Epidermal melanocyte (primary cell): ENCODE measurements around the gene SLC25A22.
A peak's percentile ranks its signal among the peaks of the same experiment; 100 is the strongest.

Source experiments
- DNase-seq: peaks from one replicate; pipeline ENCODE4 v3.0.0; 2011; ENCODE audit warnings: low spot score; ENCODE audit not compliant: insufficient read length

SLC25A22 gene

DNA sequence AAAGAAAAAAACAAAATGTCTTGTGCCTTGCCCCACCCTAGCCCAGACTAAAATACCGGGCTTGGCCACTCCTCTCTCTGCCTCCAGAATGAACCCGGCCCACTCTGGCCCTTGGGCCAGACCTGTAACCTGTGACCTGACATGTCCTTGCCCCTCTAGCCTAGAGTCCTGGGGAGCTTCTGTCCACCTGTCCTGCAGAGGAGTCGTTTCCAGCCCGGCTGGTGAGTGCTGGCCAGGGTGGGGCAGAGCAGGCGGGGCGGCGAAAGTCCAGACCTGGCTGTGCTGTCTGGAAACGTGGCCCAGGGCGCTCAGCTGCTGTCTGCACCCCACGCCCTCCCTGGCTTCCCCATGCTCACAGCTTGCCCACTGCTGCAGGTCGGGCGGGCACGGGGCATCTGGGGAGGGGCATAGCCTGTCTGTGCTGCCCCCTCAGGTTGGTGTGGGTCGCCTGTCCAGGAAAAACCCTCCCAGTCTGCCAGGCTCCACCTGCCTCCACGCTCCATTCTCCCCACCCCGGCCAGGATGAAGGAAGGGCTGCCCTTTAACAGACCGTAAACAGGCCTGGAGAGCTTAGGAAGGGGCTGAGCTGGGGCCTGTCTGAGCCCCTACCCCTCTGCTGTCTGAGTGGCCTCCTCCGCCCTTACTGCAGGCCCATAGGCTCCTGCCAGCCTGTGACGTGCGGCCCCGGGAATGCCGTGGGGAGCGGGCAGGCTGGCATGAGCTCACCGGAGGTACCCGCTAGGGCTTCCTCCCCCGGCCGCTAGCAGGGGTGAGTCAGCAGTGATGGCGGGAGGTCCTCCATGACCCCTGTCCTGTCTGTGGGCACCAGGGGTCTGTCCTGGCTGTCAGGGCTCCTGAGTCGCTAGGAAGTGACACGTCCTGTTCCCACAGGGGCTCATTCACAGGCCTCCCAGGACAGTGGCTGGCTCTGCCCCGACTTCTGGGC lies 36.6 kb upstream of the SLC25A22 start:
- peak; percentile 57 for DNase-seq

DNA sequence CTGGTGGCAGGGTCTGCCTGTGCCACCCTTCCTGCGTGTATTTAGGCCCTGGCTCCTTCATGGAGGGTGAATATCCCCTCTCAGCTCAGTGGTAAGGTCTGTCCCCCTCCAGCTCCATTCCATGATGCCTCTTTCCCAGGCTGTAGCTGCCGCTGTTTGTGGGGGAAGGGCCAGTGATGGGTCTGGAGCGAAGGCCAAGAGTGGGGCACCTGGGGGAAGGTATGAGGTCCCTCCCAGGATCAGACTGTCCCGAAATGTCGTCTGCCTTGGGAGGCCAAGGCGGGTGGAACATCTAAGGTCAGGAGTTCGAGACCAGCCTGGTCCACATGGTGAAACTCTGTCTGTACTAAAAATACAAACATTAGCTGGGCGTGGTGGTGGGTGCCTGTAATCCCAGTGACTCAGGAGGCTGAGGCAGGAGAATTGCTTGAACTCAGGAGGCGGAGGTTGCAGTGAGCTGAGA lies 35.8 kb upstream of the SLC25A22 start:
- DNase-seq: no peak

DNA sequence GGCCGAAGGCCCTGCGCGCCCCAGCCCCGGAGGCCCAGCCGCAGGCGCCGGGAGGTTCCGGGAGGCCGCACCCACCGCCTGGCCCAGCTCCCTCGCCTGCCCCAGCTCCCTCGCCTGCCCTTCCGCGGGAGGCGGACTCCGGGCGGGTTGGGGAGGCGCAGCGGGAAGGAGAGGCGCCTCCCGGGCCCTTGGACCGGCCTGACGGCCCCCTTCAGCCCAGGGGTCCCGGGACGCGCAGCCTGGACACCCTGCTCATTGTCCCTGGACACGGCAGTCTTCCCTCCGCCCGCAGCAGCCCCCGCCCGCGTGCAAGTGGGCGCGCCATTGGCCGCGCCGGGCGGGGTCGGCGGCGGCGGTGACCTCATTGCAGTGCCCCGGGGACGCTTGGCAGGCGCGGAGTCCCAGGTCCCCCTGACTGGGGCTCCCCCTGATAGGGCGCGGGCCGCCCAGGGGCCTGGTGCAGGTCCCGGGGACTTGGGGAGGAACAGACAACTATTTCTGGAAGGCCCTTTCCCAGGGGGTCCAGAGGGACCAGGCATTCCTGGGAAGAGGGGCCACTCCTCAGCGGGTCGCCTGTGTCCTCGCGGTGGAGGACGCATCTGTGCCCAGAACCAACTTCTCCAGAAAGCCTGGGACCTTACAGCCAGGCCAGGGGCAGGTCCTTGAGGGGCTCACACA lies 35.2 kb upstream of the SLC25A22 start:
- DNase-seq: no peak

DNA sequence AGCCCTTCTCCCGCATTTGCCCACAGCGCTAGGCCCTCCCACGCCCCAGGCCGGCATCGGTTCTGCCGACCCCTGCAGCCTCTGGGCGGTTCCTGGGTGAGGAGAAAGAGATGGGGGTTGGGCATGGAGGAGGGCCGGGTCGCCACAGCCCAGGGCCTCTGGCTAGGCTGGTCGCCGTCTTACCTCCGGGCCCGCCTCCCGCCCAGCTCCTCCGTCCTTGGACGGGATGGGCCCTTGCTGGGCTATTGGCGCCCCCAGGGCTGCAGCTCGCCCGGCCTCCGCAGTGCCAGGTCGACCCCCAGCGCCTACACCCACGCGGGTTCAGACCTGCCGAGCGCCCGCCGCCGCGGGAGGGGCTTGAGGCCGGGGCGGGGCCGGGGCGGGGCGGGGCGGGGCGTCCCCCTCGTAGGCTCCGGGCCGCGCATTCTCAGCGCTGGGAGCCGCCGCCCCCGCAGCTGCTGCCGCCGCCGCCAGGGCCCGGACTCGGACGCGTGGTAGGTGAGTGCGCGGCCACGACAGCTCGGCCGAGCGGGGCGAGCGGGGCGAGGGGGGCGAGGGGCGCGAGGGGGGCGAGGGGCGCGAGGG lies 34.5 kb upstream of the SLC25A22 start, which contains the start of gene CD151:
CD151 (plus strand) TSS at position 424 of the 585 bp plus-strand sequence. CDS start 3,118 bp downstream, outside the sequence.
- DNase-seq: peak; percentile 65

DNA sequence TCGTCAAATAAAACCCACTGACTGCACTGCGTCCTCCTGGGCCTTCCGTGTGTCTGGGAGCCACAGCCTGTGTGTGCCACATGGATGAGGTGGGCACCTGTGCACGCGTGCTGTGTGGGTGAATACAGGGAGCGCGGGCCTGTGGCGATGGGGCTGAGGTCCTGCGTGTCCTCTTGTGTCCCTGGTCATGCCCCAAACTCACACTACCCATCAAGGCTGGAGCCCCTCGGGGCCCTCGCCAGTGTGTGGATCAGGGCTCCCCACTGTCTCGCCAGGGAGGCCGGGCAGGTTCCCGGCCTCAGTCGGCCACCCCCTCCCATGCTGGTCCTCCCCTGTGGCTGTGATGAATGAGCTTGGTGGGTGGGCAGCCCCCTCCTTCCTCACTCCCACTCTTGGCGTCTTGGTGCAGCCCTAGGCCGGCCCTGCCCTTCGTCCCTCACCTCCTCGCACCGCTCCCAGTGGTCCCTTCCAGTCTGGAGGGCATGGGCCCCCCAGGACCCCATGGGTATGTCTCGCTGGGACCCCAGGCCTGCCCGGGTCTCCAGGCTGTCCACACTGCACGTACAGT lies 34.0 kb upstream of the SLC25A22 start:
- DNase-seq: no peak

DNA sequence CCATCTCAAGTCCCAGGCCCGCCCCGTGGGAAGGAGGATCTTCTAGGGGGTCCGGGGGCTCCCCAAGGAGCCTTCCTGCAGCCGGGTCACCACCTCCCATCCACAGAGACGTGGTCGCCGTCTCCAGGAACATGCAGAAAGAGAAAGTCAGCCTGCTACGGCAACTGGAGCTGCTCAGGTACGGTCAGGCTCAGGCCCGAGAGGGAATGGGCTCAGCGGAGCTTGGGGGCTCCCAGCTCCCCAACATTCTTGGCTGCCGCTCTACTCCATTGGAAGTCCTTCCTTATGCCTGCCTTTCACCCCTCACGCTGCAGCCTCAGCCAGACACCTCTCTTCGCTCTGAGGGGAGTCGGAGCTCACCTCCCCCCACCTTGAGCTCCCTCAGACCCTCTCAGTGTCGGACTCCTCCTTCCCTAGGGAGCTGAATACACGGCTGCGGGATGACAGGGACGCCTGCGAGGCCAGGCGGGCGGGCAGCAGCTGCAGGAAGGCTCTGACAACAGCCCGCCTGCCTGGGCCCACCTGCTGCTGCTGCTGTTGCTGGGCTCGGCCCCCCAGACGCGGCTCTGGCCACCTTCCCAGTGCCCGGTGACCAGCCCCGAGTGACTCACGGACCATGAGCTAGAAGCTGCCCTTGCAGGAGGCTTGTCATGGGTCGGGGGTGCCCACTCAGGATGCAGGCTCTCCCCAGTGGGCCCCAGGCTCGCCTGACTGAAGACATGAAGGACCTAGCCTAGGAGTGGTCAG lies 33.2 kb upstream of the SLC25A22 start:
- DNase-seq: no peak

DNA sequence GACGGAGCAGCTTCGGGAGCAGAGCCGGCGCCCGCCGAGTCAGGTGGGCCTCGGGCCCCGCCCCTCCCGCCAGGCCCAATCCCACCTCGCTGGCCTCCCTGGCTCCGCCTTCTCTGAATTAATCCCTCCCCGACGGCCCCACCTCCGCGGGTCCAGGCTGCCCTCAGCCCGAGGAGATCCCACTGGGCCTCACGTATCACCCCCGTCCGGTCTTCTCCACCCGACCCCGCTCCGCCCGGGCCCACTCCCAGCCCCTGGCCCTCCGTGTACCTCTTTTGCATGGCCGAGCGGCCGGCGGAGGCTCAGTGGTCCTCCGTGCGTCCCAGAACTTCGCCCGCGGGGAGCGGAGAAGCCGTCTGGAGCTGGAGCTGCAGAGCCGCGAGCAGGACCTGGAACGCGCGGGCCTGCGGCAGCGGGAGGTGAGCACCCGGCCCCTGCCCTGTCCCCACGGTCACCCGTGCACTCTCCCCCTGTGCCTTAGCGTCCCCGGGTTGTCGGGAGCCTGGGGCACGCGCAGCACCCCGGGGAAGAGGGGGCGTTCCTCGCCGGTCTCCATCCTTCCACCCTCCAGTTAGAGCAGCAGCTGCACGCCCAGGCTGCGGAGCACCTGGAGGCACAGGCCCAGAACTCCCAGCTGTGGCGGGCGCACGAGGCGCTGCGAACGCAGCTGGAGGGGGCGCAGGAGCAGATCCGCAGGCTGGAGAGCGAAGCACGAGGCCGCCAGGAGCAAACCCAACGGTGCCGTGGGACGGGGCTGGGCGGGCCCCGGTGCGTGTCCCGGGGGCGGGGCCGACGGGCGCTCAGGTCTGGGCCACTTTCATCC lies 32.4 kb upstream of the SLC25A22 start:
- peak; percentile 78 for DNase-seq

DNA sequence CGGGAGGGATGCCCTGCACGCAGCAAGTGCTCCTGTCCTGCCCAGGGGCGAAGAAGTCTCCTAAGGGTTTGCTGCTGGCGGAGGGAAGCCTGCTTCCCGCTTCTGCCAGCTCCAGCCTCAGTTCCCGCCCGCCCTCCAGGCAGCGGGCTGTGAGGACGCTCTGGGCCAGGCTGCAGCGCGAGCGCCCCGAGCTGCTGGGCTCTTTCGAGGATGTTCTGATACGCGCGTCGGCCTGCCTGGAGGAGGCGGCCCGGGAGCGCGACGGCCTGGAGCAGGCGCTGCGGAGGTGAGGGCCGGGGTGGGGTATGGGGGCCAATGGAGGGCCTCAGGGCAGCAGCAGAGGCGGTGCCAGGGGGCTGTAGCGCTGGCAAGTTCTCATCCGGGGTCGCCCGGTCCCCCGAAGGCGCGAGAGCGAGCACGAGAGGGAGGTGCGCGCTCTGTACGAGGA lies 31.8 kb upstream of the SLC25A22 start:
- DNase-seq: no peak

DNA sequence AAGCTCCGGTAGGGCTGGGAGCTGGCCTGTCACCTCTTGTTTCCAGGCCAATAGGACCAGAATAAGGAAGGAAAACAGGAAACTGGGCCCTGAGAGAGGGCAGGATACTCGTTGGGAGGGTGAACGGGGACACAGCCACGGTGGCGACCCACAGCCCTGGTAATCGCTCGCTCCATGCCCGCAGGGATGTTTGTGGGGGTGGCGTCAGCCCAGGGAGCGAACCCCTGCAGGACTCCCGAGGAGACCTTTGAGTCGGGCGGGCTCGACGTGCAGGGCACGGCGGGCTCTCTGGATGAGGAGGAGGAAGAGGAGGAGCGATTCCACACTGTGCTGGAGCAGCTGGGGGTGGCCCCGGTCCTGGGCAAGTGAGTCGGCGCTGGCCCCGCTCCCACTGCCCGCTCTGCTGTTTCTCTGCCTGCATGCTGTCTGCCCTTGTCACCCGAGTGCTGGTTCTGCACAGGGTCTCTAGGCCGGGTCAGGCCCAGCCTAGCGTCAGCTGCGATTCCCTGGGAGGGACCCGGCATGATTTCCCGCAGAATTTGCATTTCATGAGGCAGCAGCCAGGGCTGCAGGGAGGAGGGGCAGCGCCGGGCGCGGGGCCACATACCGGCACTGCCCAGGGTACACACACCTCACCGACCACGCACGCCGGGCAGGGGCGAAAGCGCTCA lies 31.2 kb upstream of the SLC25A22 start:
- DNase-seq: no peak

DNA sequence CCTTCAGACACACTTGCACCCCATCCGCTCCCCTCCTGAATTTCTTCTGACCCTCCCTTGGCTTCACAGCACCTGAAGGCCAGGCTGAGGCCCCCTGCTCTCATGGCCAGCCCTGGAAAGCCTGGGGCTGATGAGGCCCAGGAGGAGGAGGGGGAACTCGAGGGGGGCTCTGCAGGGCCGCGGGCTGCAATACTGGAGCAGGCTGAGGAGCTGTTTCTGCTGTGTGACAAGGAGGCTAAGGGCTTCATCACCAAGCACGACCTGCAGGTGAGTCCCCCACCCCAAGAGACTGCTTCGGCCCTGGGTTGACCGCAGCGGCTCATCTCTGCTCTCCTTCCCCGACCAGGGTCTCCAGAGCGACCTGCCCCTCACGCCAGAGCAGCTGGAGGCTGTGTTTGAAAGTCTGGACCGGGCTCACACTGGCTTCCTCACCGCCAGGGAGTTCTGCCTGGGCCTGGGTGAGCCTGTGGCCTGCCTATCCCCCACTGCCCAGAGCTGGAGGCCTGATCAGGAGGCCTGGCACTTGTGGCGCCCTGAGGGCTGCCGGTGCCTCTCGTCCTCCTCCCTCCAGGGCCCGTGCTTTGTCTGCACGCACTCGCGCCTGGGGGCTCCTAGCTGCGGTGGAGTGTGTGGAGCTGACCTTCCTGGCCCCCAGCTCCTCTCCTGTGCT lies 30.6 kb upstream of the SLC25A22 start:
- no peak for DNase-seq

DNA sequence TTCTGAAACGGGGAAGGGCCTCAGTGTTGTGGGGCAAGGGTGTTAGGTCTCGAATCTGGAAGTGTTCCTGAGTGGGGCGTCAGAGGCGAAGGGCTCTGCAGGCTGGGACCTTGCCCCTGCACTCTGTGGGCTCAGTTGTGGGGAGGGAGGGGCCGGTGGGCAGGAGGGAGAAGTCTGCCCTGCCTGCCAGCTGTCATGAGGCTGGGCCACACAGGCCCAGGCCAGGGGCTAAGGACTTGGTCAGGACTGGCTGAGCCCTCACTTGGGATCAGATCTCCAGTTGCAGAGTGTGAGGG lies 29.8 kb upstream of the SLC25A22 start, which contains the start of gene CRACR2B:
CRACR2B (plus strand) TSS at position 23 of the 296 bp plus-strand sequence. CDS start 689 bp downstream, outside the sequence.
- no peak for DNase-seq

DNA sequence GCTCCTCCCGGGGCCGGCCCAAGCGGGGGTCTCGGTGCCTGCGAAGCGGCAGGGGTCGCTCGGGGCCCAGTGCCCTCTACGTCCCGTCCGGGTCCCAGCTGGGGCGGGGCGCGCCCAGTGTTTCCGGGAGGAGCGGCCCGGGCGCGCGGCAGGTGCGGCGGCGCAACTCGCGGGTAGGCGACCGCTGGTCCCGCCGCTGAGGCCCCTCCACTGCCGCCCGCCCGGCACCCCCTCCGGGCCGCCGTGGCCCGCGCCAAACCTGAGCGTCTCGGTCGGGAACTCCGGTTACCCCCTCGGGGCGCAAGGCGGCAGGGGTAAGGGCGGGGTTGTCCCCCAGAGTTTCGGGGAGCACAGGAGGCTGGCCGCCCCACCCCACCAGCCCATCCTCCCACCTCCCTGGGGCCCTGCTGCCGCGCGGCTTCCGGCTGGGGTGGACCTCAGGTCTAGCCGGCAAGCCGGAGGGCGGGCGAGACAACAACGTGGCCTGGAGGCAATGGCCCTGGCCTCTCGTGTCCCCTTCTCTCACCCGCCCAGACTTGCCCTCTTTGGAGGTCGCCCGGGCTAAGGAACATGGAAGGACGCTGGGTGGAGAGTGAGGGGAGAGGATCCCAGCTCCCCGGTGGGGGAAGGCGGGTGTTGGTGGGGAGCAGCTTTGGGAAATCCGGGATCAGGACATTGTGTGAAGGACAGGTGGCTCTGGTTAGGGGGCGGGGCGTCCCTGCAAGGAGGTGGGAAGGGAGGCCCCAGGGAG lies 29.2 kb upstream of the SLC25A22 start:
- no peak for DNase-seq

DNA sequence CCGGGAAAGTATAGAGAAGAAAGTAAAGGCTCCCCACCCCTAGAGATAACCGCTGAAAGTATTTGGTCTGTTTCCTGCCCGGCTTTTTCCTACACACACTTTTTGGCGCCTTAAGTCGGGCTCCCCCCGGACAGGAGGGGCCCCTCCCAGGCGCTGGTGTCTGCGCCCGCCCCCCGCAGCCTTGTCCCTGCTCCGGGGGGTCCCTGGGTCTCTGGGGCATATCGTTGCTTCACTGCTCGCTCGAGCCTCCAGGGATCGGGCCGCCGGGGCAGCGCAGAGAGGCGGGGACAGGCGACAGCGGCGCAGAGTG lies 28.7 kb upstream of the SLC25A22 start:
- no peak for DNase-seq

DNA sequence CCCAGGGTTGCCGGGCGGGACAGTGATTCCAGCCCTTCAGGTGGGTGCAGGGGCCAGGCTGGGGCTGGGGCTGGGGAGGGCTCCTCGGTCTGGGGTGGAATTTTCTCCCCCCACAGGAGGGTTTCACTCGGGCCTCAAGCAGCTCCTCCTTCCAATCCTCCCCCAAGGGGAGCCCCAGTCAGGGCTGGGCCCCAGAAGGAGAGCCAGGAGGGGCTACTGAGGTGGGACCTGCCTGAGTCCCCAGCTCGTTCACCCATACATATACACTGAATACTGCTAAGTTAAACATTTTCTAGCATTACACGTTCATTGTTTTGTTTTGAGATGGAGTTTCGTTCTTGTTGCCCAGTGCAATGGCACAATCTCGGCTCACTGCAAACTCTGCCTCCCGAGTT lies 28.1 kb upstream of the SLC25A22 start:
- no peak for DNase-seq

DNA sequence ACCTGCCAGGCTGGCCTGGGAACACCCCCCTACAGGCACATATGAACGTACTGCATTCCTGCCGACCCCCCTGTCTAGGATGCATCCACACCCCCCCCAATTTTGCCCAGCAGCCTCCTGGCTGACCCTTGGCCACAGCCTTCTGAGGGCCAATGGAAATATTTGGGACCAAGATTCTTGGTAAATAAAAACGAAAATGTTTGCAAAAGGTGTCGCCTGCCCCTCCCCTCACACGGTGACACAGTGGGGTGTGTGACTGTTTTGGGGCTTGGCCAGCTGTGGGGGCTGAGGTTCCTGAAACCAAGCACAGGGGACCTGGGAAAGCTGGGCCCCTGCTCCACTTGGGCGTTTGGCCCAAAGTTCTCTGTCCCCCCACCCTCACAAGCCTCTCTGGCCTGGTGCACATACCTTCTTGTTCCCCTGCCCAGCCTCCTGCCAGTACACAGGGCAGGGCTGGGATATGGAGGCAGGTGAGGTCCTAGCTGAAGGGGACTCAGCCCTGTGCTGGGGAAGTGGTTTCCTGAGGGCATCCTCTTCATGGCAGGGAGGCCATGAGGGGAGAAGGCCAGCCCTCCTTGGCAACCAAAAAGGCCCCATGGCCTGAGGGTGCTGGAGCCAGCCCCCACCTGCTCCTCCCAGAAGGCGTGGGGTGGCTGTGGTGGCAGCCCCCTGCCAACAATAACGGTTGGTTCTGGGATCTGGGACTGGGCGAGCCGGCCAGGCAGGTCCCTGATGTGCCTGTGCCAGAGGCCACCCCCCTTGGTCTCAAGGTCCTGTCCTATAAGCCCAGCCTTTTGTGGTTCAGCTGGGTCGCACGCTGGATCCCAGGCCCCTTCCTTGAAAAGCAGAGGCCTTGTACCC lies 27.5 kb upstream of the SLC25A22 start:
- DNase-seq: no peak

DNA sequence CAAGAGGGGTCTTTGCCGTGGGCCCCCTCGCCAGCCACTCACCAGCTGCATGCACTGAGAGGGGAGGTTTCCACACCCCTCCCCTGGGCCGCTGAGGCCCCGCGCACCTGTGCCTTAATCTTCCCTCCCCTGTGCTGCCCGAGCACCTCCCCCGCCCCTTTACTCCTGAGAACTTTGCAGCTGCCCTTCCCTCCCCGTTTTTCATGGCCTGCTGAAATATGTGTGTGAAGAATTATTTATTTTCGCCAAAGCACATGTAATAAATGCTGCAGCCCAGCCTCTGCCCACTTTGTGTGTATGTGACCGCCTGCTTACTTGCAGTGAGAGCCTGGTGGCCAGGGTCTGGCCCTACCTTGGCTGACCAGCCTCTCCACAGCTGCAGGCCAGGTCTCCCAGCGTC lies 26.9 kb upstream of the SLC25A22 start:
- DNase-seq: no peak

DNA sequence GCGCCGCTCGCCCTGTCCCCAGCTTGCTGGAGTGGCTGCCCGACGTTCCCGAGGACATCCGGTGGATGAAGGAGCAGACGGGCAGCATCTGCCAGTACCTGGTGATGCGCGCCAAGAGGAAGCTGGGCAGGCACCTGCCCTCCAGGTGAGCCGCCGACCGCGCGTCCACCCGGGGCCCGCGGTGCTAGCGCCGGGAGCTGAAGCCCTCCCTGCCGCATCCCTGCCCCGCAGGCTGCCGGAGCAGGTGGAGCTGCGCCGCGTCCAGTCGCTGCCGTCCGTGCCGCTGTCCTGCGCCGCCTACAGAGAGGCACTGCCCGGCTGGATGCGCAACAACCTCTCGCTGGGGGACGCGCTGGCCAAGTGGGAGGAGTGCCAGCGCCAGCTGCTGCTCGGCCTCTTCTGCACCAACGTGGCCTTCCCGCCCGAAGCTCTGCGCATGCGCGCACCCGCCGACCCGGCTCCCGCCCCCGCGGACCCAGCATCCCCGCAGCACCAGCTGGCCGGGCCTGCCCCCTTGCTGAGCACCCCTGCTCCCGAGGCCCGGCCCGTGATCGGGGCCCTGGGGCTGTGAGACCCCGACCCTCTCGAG lies 26.3 kb upstream of the SLC25A22 start:
- no peak for DNase-seq
